HFFc6 (cell line): ENCODE data around the gene MCM3. TPM values are rescaled to one million over a fixed set of nuclear protein-coding genes. Genes with fewer than 3 reads are reported as not detected.

ENCODE experiments used
- DNase-seq: peaks from one replicate; pipeline ENCODE4 v3.0.0-alpha.2; 2018
- H3K27ac Mint-ChIP-seq: 2 replicates; pipeline ENCODE4 v1.8.0; 2020; ENCODE audit warnings: mild to moderate bottlenecking, mixed read lengths
- H3K27me3 Mint-ChIP-seq: 2 replicates; pipeline ENCODE4 v1.8.0; 2021; ENCODE audit warnings: mild to moderate bottlenecking, moderate library complexity, mixed read lengths; ENCODE audit not compliant: insufficient read depth
- H3K36me3 Mint-ChIP-seq: 2 replicates; pipeline ENCODE4 v1.8.0; 2021; ENCODE audit warnings: low read depth, mixed read lengths
- H3K4me1 Mint-ChIP-seq: 2 replicates; pipeline ENCODE4 v1.8.0; 2020; ENCODE audit warnings: low read depth, mixed read lengths
- H3K4me3 Mint-ChIP-seq: 2 replicates; pipeline ENCODE4 v1.8.0; 2020; ENCODE audit warnings: mild to moderate bottlenecking, moderate library complexity, mixed read lengths
- H3K9me3 Mint-ChIP-seq: 2 replicates; pipeline ENCODE4 v1.8.0; 2020; ENCODE audit warnings: mild to moderate bottlenecking, mixed read lengths
- CTCF ChIP-seq: fragments of 200-600 bp; sonication (generic); IDR thresholded peaks from 2 replicates; pipeline ENCODE4 v1.5.0; 2021; ENCODE audit warnings: antibody characterized with exemption, mild to moderate bottlenecking
- total RNA-seq, 6 experiments: library from RNA; stranded (reverse); fragmentation: NEBNext Ultra II Directional; extraction: Animal tissue kit (Norgen Biotek cat#: 25700); gene quantifications; 2 replicates in 1 of 6; 3 replicates in 5 of 6; pipeline ENCODE4 v1.2.3, GENCODE V29; 2021

MCM3 gene
- total RNA-seq, 6 experiments from 2014 or later: 32.5 to 57.6 (median 54.5) TPM

GRCh38 chr6:52227495-52227894 is 57.0 kb downstream of the MCM3 start:
- H3K36me3 Mint-ChIP-seq: no peaks in the 10 kb centered on the region
- DNase-seq: no peak
- no peaks in the 10 kb centered on the region for H3K4me1 Mint-ChIP-seq
- no peak overlapping the region for H3K4me3 Mint-ChIP-seq
- H3K9me3 Mint-ChIP-seq: no peaks in the 10 kb centered on the region
- H3K27ac Mint-ChIP-seq: no peak overlapping the region
- H3K27me3 Mint-ChIP-seq: peaks cover 16% of the 10 kb centered on the region
- TF ChIP-seq CTCF: no peak

- no peaks in the 10 kb centered on the region for H3K36me3 Mint-ChIP-seq
- H3K9me3 Mint-ChIP-seq: no peaks in the 10 kb centered on the region
- no peak for DNase-seq
- H3K27ac Mint-ChIP-seq: no peak overlapping the region
- H3K4me1 Mint-ChIP-seq: no peaks in the 10 kb centered on the region
- no peak for TF ChIP-seq CTCF
- H3K27me3 Mint-ChIP-seq: peaks cover 16% of the 10 kb centered on the region
- H3K4me3 Mint-ChIP-seq: no peak overlapping the region
Observed at GRCh38 chr6:52221302-52221701, 63.2 kb downstream of the MCM3 start.

GRCh38 chr6:52217761-52218160 is 66.8 kb downstream of the MCM3 start:
- no peaks in the 10 kb centered on the region for H3K4me1 Mint-ChIP-seq
- no peak for DNase-seq
- peaks cover 9% of the 10 kb centered on the region for H3K27me3 Mint-ChIP-seq
- no peak overlapping the region for H3K4me3 Mint-ChIP-seq
- no peaks in the 10 kb centered on the region for H3K36me3 Mint-ChIP-seq
- H3K27ac Mint-ChIP-seq: no peak overlapping the region
- H3K9me3 Mint-ChIP-seq: no peaks in the 10 kb centered on the region
- TF ChIP-seq CTCF: no peak

- no peak overlapping the region for H3K27ac Mint-ChIP-seq
- no peaks in the 10 kb centered on the region for H3K4me1 Mint-ChIP-seq
- no peaks in the 10 kb centered on the region for H3K36me3 Mint-ChIP-seq
- H3K27me3 Mint-ChIP-seq: peaks cover 12% of the 10 kb centered on the region
- no peak for TF ChIP-seq CTCF
- no peak for DNase-seq
- no peaks in the 10 kb centered on the region for H3K9me3 Mint-ChIP-seq
- H3K4me3 Mint-ChIP-seq: no peak overlapping the region
Observed at GRCh38 chr6:52216932-52217575, 67.5 kb downstream of the MCM3 start.

- H3K4me3 Mint-ChIP-seq: no peak overlapping the region
- no peaks in the 10 kb centered on the region for H3K4me1 Mint-ChIP-seq
Observed at GRCh38 chr6:52215787-52216186, 68.8 kb downstream of the MCM3 start.

More at GRCh38 chr6:52215787-52216186, 68.8 kb downstream of the MCM3 start:
- DNase-seq: no peak
- H3K27me3 Mint-ChIP-seq: peaks cover 14% of the 10 kb centered on the region
- H3K36me3 Mint-ChIP-seq: no peaks in the 10 kb centered on the region
- TF ChIP-seq CTCF: no peak
- H3K27ac Mint-ChIP-seq: no peak overlapping the region
- H3K9me3 Mint-ChIP-seq: no peaks in the 10 kb centered on the region

Other genes with a start within 250 kb of the MCM3 start
- not detected for gene PKHD1, start 197.1 kb downstream of the MCM3 start, total RNA-seq
- not detected for gene IL17A, start 98.4 kb downstream of the MCM3 start, total RNA-seq
- not detected for gene IL17F, start 40.2 kb downstream of the MCM3 start, total RNA-seq
- gene PAQR8, start 77.4 kb upstream of the MCM3 start, total RNA-seq: 1 to 10 TPM; 2.8 to 3.8 (median 3.1) TPM
- 10 to 100 TPM in 5 of 6 experiments, 1 to 10 TPM in 1; 10.0 to 17.3 (median 13.8) TPM for gene EFHC1, start 135.6 kb upstream of the MCM3 start, total RNA-seq